HG03280 (cell line): ENCODE data around the gene PTPRG.

Source experiments
- ATAC-seq: cut with Tn5 transposase; IDR thresholded peaks from one replicate; pipeline ENCODE4 v1.9.1; 2021; ENCODE audit warnings: mild to moderate bottlenecking, moderate library complexity; ENCODE audit not compliant: unreplicated experiment

Gene PTPRG

GRCh38 chr3:61789861-61790260 is 228.5 kb downstream of the PTPRG start:
- ATAC-seq = no peak

- no peak for ATAC-seq
Measured at GRCh38 chr3:61790411-61790810, 229.0 kb downstream of the PTPRG start.

- ATAC-seq = no peak
Measured at GRCh38 chr3:61793056-61793455, 231.7 kb downstream of the PTPRG start.

- ATAC-seq = no peak
Measured at GRCh38 chr3:61793521-61793920, 232.2 kb downstream of the PTPRG start.

- ATAC-seq = no peak
Measured at GRCh38 chr3:61794341-61794740, 233.0 kb downstream of the PTPRG start.

- no peak for ATAC-seq
Measured at GRCh38 chr3:61794961-61795360, 233.6 kb downstream of the PTPRG start.

GRCh38 chr3:61796088-61796680 is 234.8 kb downstream of the PTPRG start:
- no peak for ATAC-seq

GRCh38 chr3:61796911-61797310 is 235.5 kb downstream of the PTPRG start:
- no peak for ATAC-seq

- ATAC-seq = no peak
Measured at GRCh38 chr3:61802772-61803171, 241.4 kb downstream of the PTPRG start.

GRCh38 chr3:61803983-61804382 is 242.6 kb downstream of the PTPRG start:
- ATAC-seq = no peak

- ATAC-seq = no peak
Measured at GRCh38 chr3:61804782-61805181, 243.4 kb downstream of the PTPRG start.

- no peak for ATAC-seq
Measured at GRCh38 chr3:61805510-61806080, 244.2 kb downstream of the PTPRG start.

GRCh38 chr3:61806810-61807209 is 245.4 kb downstream of the PTPRG start:
- ATAC-seq = no peak

GRCh38 chr3:61807865-61808276 is 246.5 kb downstream of the PTPRG start:
- no peak for ATAC-seq

- ATAC-seq = no peak
Measured at GRCh38 chr3:61808526-61808925, 247.2 kb downstream of the PTPRG start.

GRCh38 chr3:61808999-61809398 is 247.6 kb downstream of the PTPRG start:
- no peak for ATAC-seq

GRCh38 chr3:61809879-61810278 is 248.5 kb downstream of the PTPRG start:
- ATAC-seq = no peak

- ATAC-seq = no peak
Measured at GRCh38 chr3:61810953-61811497, 249.7 kb downstream of the PTPRG start.

- no peak for ATAC-seq
Measured at GRCh38 chr3:61811652-61812051, 250.3 kb downstream of the PTPRG start.

GRCh38 chr3:61812085-61812484 is 250.7 kb downstream of the PTPRG start:
- ATAC-seq = no peak

- no peak for ATAC-seq
Measured at GRCh38 chr3:61812517-61812916, 251.1 kb downstream of the PTPRG start.

GRCh38 chr3:61813636-61814035 is 252.3 kb downstream of the PTPRG start:
- no peak for ATAC-seq

- no peak for ATAC-seq
Measured at GRCh38 chr3:61814674-61815073, 253.3 kb downstream of the PTPRG start.
